ENCODE results near the gene OR7E24.

The OR7E24 gene

GRCh38 chr19:9250630-9251029 is at the start of gene OR7E24:
Gene OR7E24, plus strand, starts transcription at chr19:9250930. Its CDS starts 114 bp downstream, at chr19:9251044.
- Histone ChIP-seq H3K9ac (ENCODE audit: low read length) (no peak within 1 kb of the TSS), H3K27me3 (replicated peaks; ENCODE audit: insufficient read depth, low read length) (peaks cover 11% of the 10 kb centered on the region; the same call in 1 of the 2 replicates), H3K4me1 (ENCODE audit: low read length) (no peaks in the 10 kb centered on the region), H3K4me3 (ENCODE audit: low read length) (no peak within 1 kb of the TSS), H3K36me3 (replicated peaks; ENCODE audit: insufficient read depth, low read length) (no peaks in the 10 kb centered on the region), H3K27ac (ENCODE audit: low read length) (no peak within 1 kb of the TSS), H4K20me1 (ENCODE audit: insufficient read depth, low read length) (no peaks in the 10 kb centered on the region), H3F3A (ENCODE audit: insufficient read depth, low read length) (no peaks in the 10 kb centered on the region), H2AFZ (ENCODE audit: low read length) (no peak within 1 kb of the TSS), H3K4me2 (ENCODE audit: low read depth, low read length) (no peak within 1 kb of the TSS), H3K79me2 (ENCODE audit: low read length) (no peaks in the 10 kb centered on the region), H3K9me3 (replicated peaks; ENCODE audit: insufficient read depth, low read length) (no peaks in the 10 kb centered on the region), H3K9me2 (replicated peaks; ENCODE audit: insufficient read depth, low read length) (no peaks in the 10 kb centered on the region)
- TF ChIP-seq EZH2phosphoT487 (IDR thresholded peaks at IDR 0.05; ENCODE audit: low read length): no peak
- no peak for TF ChIP-seq EZH2 (optimal IDR thresholded peaks at IDR 0.05; ENCODE audit: low read depth, low read length)
- TF ChIP-seq, protein P1, sequence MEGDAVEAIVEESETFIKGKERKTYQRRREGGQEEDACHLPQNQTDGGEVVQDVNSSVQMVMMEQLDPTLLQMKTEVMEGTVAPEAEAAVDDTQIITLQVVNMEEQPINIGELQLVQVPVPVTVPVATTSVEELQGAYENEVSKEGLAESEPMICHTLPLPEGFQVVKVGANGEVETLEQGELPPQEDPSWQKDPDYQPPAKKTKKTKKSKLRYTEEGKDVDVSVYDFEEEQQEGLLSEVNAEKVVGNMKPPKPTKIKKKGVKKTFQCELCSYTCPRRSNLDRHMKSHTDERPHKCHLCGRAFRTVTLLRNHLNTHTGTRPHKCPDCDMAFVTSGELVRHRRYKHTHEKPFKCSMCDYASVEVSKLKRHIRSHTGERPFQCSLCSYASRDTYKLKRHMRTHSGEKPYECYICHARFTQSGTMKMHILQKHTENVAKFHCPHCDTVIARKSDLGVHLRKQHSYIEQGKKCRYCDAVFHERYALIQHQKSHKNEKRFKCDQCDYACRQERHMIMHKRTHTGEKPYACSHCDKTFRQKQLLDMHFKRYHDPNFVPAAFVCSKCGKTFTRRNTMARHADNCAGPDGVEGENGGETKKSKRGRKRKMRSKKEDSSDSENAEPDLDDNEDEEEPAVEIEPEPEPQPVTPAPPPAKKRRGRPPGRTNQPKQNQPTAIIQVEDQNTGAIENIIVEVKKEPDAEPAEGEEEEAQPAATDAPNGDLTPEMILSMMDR (IDR thresholded peaks at IDR 0.05; ENCODE audit: low read length): no peak
- no peak for DNase-seq

DNA sequence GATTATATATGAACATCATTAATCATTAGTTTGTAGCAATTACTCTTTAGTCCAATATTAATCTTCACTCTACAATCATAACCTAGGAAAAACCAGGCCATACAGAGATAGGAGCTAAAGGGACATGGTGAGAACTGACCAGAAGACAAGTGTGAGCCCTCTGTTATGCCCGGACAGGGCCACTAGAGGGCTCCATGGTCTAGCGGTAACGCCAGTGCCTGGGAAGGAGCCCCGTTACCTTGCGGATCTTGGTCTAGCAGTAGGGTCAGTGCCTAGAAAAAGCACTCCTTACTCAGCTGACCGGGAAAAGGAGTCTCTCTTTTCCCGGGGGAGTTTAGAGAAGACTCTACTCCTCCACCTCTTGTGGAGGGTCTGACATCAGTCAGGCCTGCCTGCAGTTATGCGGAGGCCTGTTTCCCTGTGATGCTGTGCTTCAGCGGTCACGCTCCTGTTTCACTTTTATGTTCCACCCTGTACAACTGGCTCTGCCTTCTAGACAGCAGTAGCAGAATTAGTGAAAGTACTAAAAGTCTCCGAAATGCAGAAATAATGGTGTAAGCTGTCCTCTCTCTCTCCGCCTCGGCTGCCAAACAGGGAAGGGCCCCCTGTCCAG is 45.1 kb upstream of the OR7E24 start:
- Histone ChIP-seq H3F3A (ENCODE audit: insufficient read depth, low read length) (no peaks in the 10 kb centered on the region), H3K27me3 (replicated peaks; ENCODE audit: insufficient read depth, low read length) (peaks cover 41% of the 10 kb centered on the region), H2AFZ (ENCODE audit: low read length) (0 out of 2 replicates have a peak overlapping the region, but pooled peaks have one; percentile 51), H3K4me3 (ENCODE audit: low read length) (peak overlapping the region; percentile 33; the same call in 1 of the 2 replicates), H3K27ac (ENCODE audit: low read length) (no peak overlapping the region), H3K9me2 (replicated peaks; ENCODE audit: insufficient read depth, low read length) (no peaks in the 10 kb centered on the region), H3K4me2 (ENCODE audit: low read depth, low read length) (no peak overlapping the region), H3K36me3 (replicated peaks; ENCODE audit: insufficient read depth, low read length) (no peaks in the 10 kb centered on the region), H3K4me1 (ENCODE audit: low read length) (no peaks in the 10 kb centered on the region), H3K79me2 (ENCODE audit: low read length) (no peaks in the 10 kb centered on the region), H4K20me1 (ENCODE audit: insufficient read depth, low read length) (no peaks in the 10 kb centered on the region), H3K9me3 (replicated peaks; ENCODE audit: insufficient read depth, low read length) (no peaks in the 10 kb centered on the region), H3K9ac (ENCODE audit: low read length) (no peak overlapping the region)
- peak; percentile 59 for DNase-seq
- TF ChIP-seq EZH2 (optimal IDR thresholded peaks at IDR 0.05; ENCODE audit: low read depth, low read length) (no peak), EZH2phosphoT487 (IDR thresholded peaks at IDR 0.05; ENCODE audit: low read length) (no peak)
- TF ChIP-seq, protein P1 (IDR thresholded peaks at IDR 0.05; ENCODE audit: low read length): peak; percentile 72

- no peak within 1 kb of the TSS for H2AFZ ChIP-seq (ENCODE audit: low read length)
- no peak within 1 kb of the TSS for H3K9ac ChIP-seq (ENCODE audit: low read length)
- H3F3A ChIP-seq (ENCODE audit: insufficient read depth, low read length): no peaks in the 10 kb centered on the region
- no peaks in the 10 kb centered on the region for H3K9me3 ChIP-seq (replicated peaks; ENCODE audit: insufficient read depth, low read length)
- H3K4me3 ChIP-seq (ENCODE audit: low read length): no peak within 1 kb of the TSS
- TF ChIP-seq EZH2phosphoT487 (IDR thresholded peaks at IDR 0.05; ENCODE audit: low read length) (no peak), EZH2 (optimal IDR thresholded peaks at IDR 0.05; ENCODE audit: low read depth, low read length) (no peak)
- TF ChIP-seq, protein P1 (IDR thresholded peaks at IDR 0.05; ENCODE audit: low read length): no peak
- no peaks in the 10 kb centered on the region for H3K36me3 ChIP-seq (replicated peaks; ENCODE audit: insufficient read depth, low read length)
- no peaks in the 10 kb centered on the region for H3K9me2 ChIP-seq (replicated peaks; ENCODE audit: insufficient read depth, low read length)
- no peaks in the 10 kb centered on the region for H3K79me2 ChIP-seq (ENCODE audit: low read length)
- no peaks in the 10 kb centered on the region; the same call in 1 of the 2 replicates for H3K27me3 ChIP-seq (replicated peaks; ENCODE audit: insufficient read depth, low read length)
- no peak within 1 kb of the TSS for H3K27ac ChIP-seq (ENCODE audit: low read length)
- H3K4me2 ChIP-seq (ENCODE audit: low read depth, low read length): no peak within 1 kb of the TSS
- H3K4me1 ChIP-seq (ENCODE audit: low read length): no peaks in the 10 kb centered on the region
- no peaks in the 10 kb centered on the region for H4K20me1 ChIP-seq (ENCODE audit: insufficient read depth, low read length)
- no peak for DNase-seq
Observed at GRCh38 chr19:9219489-9219888, 31.2 kb upstream of the OR7E24 start, which contains the start of gene OR7D4. Gene OR7D4, minus strand, starts transcription at chr19:9219589. Its CDS starts 4,752 bp downstream, at chr19:9214837.

All from MM.1S (cell line).